Measurements from ENCODE around the gene CARD10. TPM values are rescaled to one million over a fixed set of nuclear protein-coding genes. Genes with fewer than 3 reads are reported as not detected.

CARD10 gene
- 10 to 100 TPM in 5 of 6 experiments, 1 to 10 TPM in 1; 9.0 to 27.8 (median 14.2) TPM for total RNA-seq
- long read RNA-seq, result 0 reads

GRCh38 chr22:37519268-37520195 is at the start of gene CARD10:
Gene CARD10, minus strand, starts transcription at chr22:37519415. Its CDS starts 215 bp downstream, at chr22:37519200.
- ATAC-seq (peak; percentile 59 to 72 (median 67)), DNase-seq (peak in 2 of 3 donors; percentile 69 to 79)
- H3K9me3 ChIP-seq, result no peaks in the 10 kb centered on the region
- peaks cover 0 to 5% (median 0%) of the 10 kb centered on the region in 4 donors for H3K36me3 ChIP-seq
- WGBS (ENCODE audit: insufficient coverage, low coverage, low lambda C conversion rate, missing lambda C conversion rate), result 40% methylated on average over 2 of the region's 99 CpGs
- H3K4me1 ChIP-seq, result peaks cover 0 to 4% (median 0%) of the 10 kb centered on the region in 4 donors
- H3K27ac ChIP-seq, result peak within 1 kb of the TSS in 2 of 3 donors; percentile 19 to 62
- peak; percentile 55 for TF ChIP-seq POLR2A (IDR thresholded peaks at IDR 0.05)
- TF ChIP-seq, protein P1, sequence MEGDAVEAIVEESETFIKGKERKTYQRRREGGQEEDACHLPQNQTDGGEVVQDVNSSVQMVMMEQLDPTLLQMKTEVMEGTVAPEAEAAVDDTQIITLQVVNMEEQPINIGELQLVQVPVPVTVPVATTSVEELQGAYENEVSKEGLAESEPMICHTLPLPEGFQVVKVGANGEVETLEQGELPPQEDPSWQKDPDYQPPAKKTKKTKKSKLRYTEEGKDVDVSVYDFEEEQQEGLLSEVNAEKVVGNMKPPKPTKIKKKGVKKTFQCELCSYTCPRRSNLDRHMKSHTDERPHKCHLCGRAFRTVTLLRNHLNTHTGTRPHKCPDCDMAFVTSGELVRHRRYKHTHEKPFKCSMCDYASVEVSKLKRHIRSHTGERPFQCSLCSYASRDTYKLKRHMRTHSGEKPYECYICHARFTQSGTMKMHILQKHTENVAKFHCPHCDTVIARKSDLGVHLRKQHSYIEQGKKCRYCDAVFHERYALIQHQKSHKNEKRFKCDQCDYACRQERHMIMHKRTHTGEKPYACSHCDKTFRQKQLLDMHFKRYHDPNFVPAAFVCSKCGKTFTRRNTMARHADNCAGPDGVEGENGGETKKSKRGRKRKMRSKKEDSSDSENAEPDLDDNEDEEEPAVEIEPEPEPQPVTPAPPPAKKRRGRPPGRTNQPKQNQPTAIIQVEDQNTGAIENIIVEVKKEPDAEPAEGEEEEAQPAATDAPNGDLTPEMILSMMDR (IDR thresholded peaks at IDR 0.05), result no peak
- H3K4me3 ChIP-seq, result peak within 1 kb of the TSS; percentile 54 to 77 (median 72)
- H3K27me3 ChIP-seq, result no peaks in the 10 kb centered on the region
- intact Hi-C loops (cut with DNase I), result no loop called here

DNA sequence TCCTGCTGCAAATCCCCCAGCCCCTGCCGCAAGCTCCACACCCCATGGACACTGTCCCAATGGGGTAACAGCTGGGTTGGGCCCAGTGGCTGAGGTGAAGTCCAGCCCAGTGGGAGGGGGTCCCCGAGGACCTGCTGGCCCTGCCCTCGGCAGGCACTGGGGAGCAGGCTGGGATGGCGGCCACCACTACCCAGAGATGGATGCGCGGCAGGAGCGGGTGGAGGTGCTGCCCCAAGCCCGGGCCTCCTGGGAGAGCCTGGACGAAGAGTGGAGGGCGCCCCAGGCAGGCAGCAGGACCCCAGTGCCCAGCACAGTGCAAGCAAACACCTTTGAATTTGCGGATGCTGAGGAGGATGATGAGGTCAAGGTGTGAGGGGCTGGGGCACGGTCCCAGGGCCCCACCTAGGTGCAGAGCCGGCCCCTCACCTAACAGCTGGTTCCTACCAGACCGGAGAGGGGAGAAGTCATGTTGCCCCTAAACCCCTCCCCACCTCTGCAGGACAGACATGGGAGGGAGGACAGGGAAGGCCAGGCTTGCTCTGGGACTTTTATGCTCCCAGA is 49.3 kb upstream of the CARD10 start:
- H3K9me3 ChIP-seq, result no peaks in the 10 kb centered on the region
- H3K4me1 ChIP-seq, result peaks cover 0 to 77% (median 51%) of the 10 kb centered on the region in 4 donors
- no peaks in the 10 kb centered on the region for H3K27me3 ChIP-seq
- peaks cover 0 to 19% (median 7%) of the 10 kb centered on the region in 4 donors for H3K36me3 ChIP-seq
- intact Hi-C loops (cut with DNase I), result no loop called here
- ATAC-seq (no peak), DNase-seq (no peak)
- peak overlapping the region; percentile 5 to 99 (median 41) for H3K27ac ChIP-seq
- WGBS (ENCODE audit: insufficient coverage, low coverage, low lambda C conversion rate, missing lambda C conversion rate), result 65% methylated on average over 5 of the region's 14 CpGs
- TF ChIP-seq, protein P1 (IDR thresholded peaks at IDR 0.05), result no peak
- peak; percentile 8 for TF ChIP-seq POLR2A (IDR thresholded peaks at IDR 0.05)
- H3K4me3 ChIP-seq, result no peak overlapping the region

DNA sequence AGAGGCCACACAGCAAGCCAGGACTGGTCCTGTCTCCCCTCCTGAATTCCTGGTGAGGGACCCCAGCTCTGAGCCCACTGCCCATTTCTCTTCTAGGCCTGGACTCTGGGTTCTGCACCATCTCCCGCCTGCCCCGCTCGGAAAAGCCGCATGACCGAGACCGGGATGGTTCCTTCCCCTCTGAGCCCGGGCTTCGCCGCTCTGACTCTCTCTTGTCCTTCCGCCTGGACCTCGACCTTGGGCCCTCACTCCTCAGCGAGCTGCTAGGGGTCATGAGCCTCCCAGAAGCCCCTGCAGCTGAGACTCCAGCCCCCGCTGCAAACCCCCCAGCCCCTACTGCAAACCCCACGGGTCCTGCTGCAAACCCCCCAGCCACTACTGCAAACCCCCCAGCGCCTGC is 48.8 kb upstream of the CARD10 start:
- intact Hi-C loops (cut with DNase I), result no loop called here
- H3K36me3 ChIP-seq, result peaks cover 0 to 19% (median 7%) of the 10 kb centered on the region in 4 donors
- 53% methylated on average over 2 of the region's 15 CpGs for WGBS (ENCODE audit: insufficient coverage, low coverage, low lambda C conversion rate, missing lambda C conversion rate)
- H3K27me3 ChIP-seq, result no peaks in the 10 kb centered on the region
- no peak overlapping the region for H3K4me3 ChIP-seq
- H3K9me3 ChIP-seq, result no peaks in the 10 kb centered on the region
- ATAC-seq (no peak), DNase-seq (no peak)
- H3K4me1 ChIP-seq, result peaks cover 0 to 80% (median 53%) of the 10 kb centered on the region in 4 donors
- H3K27ac ChIP-seq, result peak overlapping the region in 2 of 3 donors; percentile 57 to 99
- TF ChIP-seq, protein P1 (IDR thresholded peaks at IDR 0.05), result no peak
- TF ChIP-seq POLR2A (IDR thresholded peaks at IDR 0.05), result no peak

DNA sequence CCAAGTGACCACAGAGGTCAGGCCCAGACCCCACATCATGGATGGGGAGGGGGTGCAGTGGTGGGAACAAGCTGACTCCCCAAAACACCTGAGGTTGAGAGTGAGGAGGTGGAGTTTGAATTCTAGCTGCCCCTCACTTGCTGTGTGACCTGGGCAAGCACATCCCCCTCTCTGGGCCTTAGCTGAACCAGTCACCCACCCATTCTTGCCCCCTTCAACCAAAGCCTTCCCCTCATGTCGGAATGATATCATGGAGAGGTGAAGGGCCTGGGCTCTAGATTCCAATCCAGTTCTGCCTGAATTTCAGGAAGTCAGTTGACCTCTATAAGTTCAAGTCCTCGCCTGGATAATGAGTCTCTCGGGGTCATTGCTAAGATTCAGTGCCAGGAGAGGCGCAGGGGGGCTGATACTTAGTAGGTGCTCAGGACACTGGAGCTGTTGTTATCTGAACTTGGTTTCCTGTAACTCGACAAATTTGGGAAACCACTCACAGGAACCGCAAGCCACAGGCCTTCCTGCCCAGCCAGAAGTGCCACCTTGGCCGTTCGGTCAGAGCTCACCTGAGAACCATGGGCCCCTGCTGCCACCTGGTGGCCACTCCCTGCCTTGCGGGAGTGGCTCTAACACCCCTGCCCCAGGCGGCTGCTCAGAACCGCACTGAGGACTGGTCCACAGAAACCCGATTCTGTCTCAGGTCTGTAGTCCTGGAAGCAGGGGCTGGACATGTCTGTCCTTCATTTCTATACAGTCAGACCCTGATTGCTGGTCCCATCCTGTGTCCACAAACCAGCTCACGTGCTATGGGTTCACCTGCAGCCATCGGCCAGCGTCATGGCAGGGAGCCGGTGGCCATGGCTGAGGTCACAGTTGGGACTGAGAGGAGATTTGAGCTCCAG is 47.9 kb upstream of the CARD10 start:
- Histone ChIP-seq H3K36me3 (peaks cover 0 to 19% (median 7%) of the 10 kb centered on the region in 4 donors), H3K9me3 (no peaks in the 10 kb centered on the region), H3K27me3 (no peaks in the 10 kb centered on the region), H3K4me3 (no peak overlapping the region), H3K27ac (peak overlapping the region; percentile 47 to 99 (median 67)), H3K4me1 (peaks cover 0 to 89% (median 59%) of the 10 kb centered on the region in 4 donors)
- ATAC-seq, result peak; percentile 49 to 74 (median 68)
- 6% methylated on average over 7 of the region's 16 CpGs for WGBS (ENCODE audit: insufficient coverage, low coverage, low lambda C conversion rate, missing lambda C conversion rate)
- DNase-seq, result peak; percentile 89 to 92 (median 92)
- TF ChIP-seq POLR2A (IDR thresholded peaks at IDR 0.05), result peak; percentile 36
- TF ChIP-seq, protein P1 (IDR thresholded peaks at IDR 0.05), result peak; percentile 91 to 98 (median 95)
- intact Hi-C loops (cut with DNase I), result no loop called here
